ENCODE measurements around the gene RUSC1. TPM values are rescaled to one million over a fixed set of nuclear protein-coding genes. Genes with fewer than 3 reads are reported as not detected.
A peak's percentile ranks its signal among the peaks of the same experiment; 100 is the strongest.

RUSC1 gene, protein sequence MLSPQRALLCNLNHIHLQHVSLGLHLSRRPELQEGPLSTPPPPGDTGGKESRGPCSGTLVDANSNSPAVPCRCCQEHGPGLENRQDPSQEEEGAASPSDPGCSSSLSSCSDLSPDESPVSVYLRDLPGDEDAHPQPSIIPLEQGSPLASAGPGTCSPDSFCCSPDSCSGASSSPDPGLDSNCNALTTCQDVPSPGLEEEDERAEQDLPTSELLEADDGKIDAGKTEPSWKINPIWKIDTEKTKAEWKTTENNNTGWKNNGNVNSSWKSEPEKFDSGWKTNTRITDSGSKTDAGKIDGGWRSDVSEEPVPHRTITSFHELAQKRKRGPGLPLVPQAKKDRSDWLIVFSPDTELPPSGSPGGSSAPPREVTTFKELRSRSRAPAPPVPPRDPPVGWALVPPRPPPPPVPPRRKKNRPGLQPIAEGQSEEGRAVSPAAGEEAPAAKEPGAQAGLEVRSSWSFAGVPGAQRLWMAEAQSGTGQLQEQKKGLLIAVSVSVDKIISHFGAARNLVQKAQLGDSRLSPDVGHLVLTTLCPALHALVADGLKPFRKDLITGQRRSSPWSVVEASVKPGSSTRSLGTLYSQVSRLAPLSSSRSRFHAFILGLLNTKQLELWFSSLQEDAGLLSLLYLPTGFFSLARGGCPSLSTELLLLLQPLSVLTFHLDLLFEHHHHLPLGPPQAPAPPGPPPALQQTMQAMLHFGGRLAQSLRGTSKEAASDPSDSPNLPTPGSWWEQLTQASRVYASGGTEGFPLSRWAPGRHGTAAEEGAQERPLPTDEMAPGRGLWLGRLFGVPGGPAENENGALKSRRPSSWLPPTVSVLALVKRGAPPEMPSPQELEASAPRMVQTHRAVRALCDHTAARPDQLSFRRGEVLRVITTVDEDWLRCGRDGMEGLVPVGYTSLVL
- total RNA-seq = 10 to 100 TPM; 11.5 to 21.1 (median 12.5) TPM

DNA sequence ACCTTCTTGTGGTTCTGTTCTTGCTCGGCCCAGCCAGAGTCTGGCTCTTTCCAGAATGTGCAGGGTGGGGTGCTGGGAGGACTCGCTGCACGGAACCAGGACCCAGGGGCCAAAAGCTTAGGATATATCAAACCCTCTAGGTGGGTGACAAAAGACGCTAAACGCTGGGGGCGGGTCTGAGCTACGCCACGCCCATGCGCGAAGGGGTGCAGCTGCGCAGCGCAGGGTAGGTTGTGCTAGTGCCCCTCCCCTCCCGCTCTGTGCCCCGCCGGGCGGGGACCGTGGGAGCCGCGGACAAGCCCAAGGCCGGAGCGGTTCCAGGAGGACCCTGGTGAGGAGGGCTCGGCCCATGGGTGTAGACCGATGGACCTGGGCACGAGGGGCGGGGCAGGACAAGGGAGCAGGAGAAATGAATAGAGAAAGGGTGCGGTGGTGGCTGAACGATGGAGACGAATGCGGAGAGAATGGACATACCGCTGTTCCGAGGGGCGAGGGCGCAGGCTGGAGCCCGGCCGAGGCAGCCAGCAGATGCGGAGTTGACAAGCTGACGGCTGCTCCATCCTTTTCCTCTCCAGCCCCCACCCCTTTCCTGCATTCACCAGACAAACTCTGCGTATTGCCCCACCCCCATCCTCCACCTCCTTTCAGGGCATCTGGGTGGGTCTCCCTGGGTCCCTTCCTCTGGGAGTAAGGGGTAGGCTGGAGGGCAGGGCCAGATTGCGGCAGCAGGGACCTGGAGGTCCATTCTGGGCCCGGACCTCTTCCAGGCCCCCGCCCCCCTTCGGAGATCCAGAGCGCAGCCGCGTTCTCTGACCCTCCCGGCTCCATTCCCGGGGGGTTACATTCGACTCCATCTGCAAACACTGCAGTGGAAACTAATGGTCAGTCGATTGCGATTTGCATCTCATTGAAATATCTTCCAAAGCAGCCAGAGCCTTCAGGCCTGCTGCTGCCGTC lies at the start of gene RUSC1:
Gene RUSC1 (plus strand): TSS at position 234 of the 957 bp plus-strand sequence. CDS start 880 bp downstream, outside the sequence.
- ATAC-seq (ENCODE audit: low FRiP score) (no peak), DNase-seq (ENCODE audit: low spot score) (peak; percentile 55)
- TF ChIP-seq, protein P1, sequence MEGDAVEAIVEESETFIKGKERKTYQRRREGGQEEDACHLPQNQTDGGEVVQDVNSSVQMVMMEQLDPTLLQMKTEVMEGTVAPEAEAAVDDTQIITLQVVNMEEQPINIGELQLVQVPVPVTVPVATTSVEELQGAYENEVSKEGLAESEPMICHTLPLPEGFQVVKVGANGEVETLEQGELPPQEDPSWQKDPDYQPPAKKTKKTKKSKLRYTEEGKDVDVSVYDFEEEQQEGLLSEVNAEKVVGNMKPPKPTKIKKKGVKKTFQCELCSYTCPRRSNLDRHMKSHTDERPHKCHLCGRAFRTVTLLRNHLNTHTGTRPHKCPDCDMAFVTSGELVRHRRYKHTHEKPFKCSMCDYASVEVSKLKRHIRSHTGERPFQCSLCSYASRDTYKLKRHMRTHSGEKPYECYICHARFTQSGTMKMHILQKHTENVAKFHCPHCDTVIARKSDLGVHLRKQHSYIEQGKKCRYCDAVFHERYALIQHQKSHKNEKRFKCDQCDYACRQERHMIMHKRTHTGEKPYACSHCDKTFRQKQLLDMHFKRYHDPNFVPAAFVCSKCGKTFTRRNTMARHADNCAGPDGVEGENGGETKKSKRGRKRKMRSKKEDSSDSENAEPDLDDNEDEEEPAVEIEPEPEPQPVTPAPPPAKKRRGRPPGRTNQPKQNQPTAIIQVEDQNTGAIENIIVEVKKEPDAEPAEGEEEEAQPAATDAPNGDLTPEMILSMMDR (IDR thresholded peaks at IDR 0.05) = no peak

DNA sequence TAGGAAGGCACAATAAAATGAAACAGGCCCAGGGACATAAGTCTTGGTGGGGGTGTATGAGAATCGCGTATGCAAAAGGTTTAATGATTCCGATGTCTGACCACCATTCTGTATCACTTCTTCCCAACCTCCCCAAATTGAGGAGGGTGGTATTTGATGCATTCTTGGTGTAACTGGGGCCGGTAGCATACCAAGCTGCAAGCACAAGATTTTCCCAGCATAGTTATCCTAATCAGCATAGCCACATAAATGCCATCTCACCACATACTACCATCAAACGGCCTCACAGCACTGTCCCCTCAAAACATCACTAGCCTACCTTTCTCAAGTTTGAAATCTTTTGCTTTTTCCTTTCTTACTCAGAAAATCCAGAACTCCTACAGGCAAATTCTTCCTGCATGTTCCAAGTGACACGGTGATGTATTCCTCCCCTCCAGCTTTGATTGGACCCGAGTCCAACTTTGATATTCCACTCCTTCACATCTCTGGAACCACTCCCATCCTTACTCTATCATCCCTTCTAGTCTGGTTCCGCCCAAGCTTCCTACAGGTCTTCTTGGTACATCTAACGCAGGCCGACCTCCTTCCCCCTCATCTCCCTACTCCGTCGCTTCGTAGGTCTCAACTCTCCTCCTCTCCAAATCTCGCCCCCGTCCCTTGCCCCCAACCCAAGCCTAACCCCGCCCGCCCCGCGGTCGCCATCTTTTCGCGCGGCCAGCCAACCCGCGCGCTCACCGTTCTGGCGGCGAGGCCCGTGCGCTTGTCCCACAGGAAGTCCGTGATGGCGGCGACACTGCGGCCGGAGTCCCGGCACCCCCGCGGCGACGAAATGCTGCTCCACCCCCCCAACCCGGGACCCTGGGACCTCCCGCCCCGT lies 48.0 kb upstream of the RUSC1 start:
- ATAC-seq (ENCODE audit: low FRiP score) (peak; percentile 42), DNase-seq (ENCODE audit: low spot score) (no peak)
- TF ChIP-seq, protein P1 (IDR thresholded peaks at IDR 0.05) = no peak

DNA sequence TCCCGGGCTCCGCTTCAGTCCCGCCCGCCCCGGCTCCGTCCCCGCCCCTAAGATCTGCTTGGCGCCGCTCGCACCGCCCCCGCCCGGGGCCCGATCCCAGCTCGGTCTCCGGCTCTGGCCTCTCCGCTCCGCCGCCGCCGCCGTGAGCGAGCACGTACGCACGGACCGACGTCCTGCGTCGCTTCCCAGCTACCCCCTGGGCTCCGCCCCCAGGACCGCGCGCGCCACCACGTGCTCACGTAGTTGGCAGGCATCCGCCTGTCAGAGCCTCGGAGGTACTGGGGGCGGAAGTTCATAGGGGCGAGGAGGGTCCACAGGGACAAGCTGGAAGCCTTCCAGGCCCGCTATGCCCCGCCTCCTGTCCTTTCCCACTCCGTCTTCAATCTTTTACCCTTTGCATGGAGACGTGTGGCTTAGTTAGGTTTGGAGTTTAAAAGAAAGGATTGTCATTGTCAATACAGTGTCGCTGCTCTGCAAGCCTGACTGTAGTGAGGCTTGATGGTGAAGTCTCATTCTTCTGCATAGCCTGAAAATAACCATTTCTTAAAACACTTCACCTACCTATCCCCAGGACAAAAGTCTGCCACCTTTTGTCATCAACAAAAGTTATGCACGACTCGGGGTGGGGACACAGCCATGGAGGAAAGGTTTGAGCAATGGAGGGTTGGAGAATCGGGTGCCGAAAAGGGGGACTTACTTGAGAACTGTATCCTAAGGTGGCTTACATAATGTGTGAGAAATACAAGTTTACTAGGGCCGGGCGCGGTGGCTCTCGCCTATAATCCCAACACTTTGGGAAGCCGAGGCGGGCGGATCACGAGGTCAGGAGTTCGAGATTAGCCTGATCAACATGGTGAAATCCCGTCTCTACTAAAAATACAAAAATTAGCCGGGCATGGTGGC lies 47.1 kb upstream of the RUSC1 start, which contains the start of gene CLK2:
Gene CLK2 (minus strand): TSS at position 162 of the 903 bp plus-strand sequence. CDS start 2,527 bp downstream, outside the sequence.
- DNase-seq (ENCODE audit: low spot score) (peak; percentile 82), ATAC-seq (ENCODE audit: low FRiP score) (peak; percentile 91)
- TF ChIP-seq, protein P1 (IDR thresholded peaks at IDR 0.05) = no peak

DNA sequence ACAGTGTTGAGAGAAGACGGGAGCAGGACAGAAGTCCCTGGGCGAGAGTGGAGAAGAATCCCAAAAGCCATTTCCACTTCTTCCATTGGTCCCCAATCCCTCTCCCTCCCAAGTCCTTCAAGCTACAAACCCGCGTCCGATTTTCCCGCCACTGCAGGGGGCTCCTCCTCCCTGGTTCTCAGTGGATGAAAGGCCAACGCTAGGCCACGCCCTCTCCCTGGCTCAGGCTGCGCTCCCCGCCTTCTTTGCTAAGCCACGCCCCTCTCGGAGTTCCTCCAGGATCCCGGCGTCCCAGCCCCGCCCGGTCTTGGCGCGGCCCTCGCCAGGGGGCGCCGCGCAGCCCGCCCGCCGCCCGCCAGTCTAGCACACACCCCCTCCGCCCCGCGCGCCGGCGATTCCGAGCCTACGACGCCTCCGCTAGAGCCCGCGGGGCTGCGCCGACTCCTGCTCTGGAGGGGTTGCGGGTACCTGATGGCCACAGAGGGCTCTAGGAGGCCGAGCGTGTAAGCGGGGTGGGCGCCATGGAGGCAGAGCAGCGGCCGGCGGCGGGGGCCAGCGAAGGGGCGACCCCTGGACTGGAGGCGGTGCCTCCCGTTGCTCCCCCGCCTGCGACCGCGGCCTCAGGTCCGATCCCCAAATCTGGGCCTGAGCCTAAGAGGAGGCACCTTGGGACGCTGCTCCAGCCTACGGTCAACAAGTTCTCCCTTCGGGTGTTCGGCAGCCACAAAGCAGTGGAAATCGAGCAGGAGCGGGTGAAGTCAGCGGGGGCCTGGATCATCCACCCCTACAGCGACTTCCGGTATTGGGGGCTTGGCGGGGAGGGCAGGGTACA lies 43.4 kb upstream of the RUSC1 start, which contains the start of gene HCN3:
Gene HCN3 (plus strand): TSS at position 394 of the 832 bp plus-strand sequence. CDS start 128 bp downstream, at position 522.
- peak; percentile 96 for DNase-seq (ENCODE audit: low spot score)
- TF ChIP-seq, protein P1 (IDR thresholded peaks at IDR 0.05) = peak in 1 of 3 donors; percentile 27
- peak; percentile 91 for ATAC-seq (ENCODE audit: low FRiP score)

Measured in omental fat pad (tissue), 4 donors.